Measurements from ENCODE around the gene NUBP2. TPM values are rescaled to one million over a fixed set of nuclear protein-coding genes. Genes with fewer than 3 reads are reported as not detected.

Gene NUBP2
- polyA plus RNA-seq, 1 of the 3 experiments (the other 2 are of a cell fraction), result 73.2 TPM

GRCh38 chr16:1740781-1741490 lies 41.8 kb upstream of the NUBP2 start:
- no peak for DNase-seq
- peaks cover 33% of the 10 kb centered on the region for H3F3A ChIP-seq (replicated peaks; ENCODE audit: insufficient read depth)
- no peak overlapping the region for H2AFZ ChIP-seq (ENCODE audit: low read depth)
- ChIA-PET POLR2A (no interaction called here), CTCF (interaction anchor here (1.1 kb wide), 1 partner anchor 17 kb away, joined by 3 read pairs; no protein-coding TSS in a partner anchor)
- TF ChIP-seq SIN3A (IDR thresholded peaks at IDR 0.05; ENCODE audit: borderline replicate concordance, low read depth, low read length) (no peak), MEF2A (IDR thresholded peaks at IDR 0.05; ENCODE audit: borderline replicate concordance, low read depth) (no peak), ZBTB33 (IDR thresholded peaks at IDR 0.05; ENCODE audit: borderline replicate concordance, low read depth) (no peak), SMC3 (IDR thresholded peaks at IDR 0.05; ENCODE audit: low read depth, low read length) (no peak), GABPA (IDR thresholded peaks at IDR 0.05; ENCODE audit: low read depth) (no peak), JUND (IDR thresholded peaks at IDR 0.05) (no peak), CHD2 (IDR thresholded peaks at IDR 0.05; ENCODE audit: low read length, partially characterized antibody) (no peak), CTCF (IDR thresholded peaks at IDR 0.05) (no peak), POLR2AphosphoS5 (IDR thresholded peaks at IDR 0.05; ENCODE audit: low read depth, low read length) (no peak), NFIC (IDR thresholded peaks at IDR 0.05; ENCODE audit: borderline replicate concordance) (no peak), EP300 (IDR thresholded peaks at IDR 0.05; ENCODE audit: borderline replicate concordance in 1 of 2, low read depth in 1 of 2, low read length in 1 of 2) (no peak), TEAD4 (IDR thresholded peaks at IDR 0.05; ENCODE audit: borderline replicate concordance, insufficient read depth) (no peak), EZH2phosphoT487 (IDR thresholded peaks at IDR 0.05; ENCODE audit: borderline replicate concordance, low read depth) (no peak), RAD21 (IDR thresholded peaks at IDR 0.05; ENCODE audit: low read length) (no peak), MXI1 (IDR thresholded peaks at IDR 0.05; ENCODE audit: low read depth, low read length) (no peak), MAX (IDR thresholded peaks at IDR 0.05; ENCODE audit: low read depth) (no peak), NRF1 (IDR thresholded peaks at IDR 0.05; ENCODE audit: low read depth, low read length) (no peak), RXRA (IDR thresholded peaks at IDR 0.05; ENCODE audit: borderline replicate concordance, low read depth) (no peak)
- TF ChIP-seq, protein P1, sequence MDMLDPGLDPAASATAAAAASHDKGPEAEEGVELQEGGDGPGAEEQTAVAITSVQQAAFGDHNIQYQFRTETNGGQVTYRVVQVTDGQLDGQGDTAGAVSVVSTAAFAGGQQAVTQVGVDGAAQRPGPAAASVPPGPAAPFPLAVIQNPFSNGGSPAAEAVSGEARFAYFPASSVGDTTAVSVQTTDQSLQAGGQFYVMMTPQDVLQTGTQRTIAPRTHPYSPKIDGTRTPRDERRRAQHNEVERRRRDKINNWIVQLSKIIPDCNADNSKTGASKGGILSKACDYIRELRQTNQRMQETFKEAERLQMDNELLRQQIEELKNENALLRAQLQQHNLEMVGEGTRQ (IDR thresholded peaks at IDR 0.05; ENCODE audit: borderline replicate concordance, low read depth, low read length), result no peak
- TF ChIP-seq, protein P2, sequence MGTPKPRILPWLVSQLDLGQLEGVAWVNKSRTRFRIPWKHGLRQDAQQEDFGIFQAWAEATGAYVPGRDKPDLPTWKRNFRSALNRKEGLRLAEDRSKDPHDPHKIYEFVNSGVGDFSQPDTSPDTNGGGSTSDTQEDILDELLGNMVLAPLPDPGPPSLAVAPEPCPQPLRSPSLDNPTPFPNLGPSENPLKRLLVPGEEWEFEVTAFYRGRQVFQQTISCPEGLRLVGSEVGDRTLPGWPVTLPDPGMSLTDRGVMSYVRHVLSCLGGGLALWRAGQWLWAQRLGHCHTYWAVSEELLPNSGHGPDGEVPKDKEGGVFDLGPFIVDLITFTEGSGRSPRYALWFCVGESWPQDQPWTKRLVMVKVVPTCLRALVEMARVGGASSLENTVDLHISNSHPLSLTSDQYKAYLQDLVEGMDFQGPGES (IDR thresholded peaks at IDR 0.05; ENCODE audit: low read depth, low read length), result no peak
- no peak overlapping the region for H3K4me2 ChIP-seq
- no peak overlapping the region for H3K9ac ChIP-seq
- H4K20me1 ChIP-seq (ENCODE audit: insufficient read depth), result no peaks in the 10 kb centered on the region
- H3K79me2 ChIP-seq (ENCODE audit: insufficient read depth), result 0 out of 2 replicates have a peak, but pooled peaks cover 4% of the 10 kb centered on the region
- peaks cover 0 to 33% of the 10 kb centered on the region in 2 experiments for H3K36me3 ChIP-seq (replicated peaks in 1 of 2; ENCODE audit: control insufficient read depth in 1 of 2, insufficient read depth in 2 of 2, low read length in 1 of 2)
- H3K9me3 ChIP-seq, result no peaks in the 10 kb centered on the region
- no peaks in the 10 kb centered on the region for H3K4me1 ChIP-seq (ENCODE audit: control insufficient read depth in 1 of 2, insufficient read depth in 2 of 2, low read depth in 1 of 2, low read length in 1 of 2)
- 95% methylated on average over 24 of the region's 30 CpGs for WGBS (ENCODE audit: low lambda C conversion rate)
- H3K9me2 ChIP-seq, result no peaks in the 10 kb centered on the region
- no peaks in the 10 kb centered on the region for H3K27me3 ChIP-seq (ENCODE audit: insufficient read depth)
- no peak overlapping the region for H3K27ac ChIP-seq (ENCODE audit: low read depth in 2 of 2, low read length in 1 of 2)
- no peak overlapping the region for H3K4me3 ChIP-seq (ENCODE audit: low read depth in 2 of 2, low read length in 1 of 2)

Measured in SK-N-SH (cell line).